GM18508 (cell line): ENCODE results near the gene CUX1.
"Not testable (repeated sequence)": the region's sequence is repeated elsewhere in the genome, so short reads cannot be mapped to it uniquely, and the experiment has no call there.

Experiments
- ATAC-seq: cut with Tn5 transposase; IDR thresholded peaks from one replicate; pipeline ENCODE4 v1.9.1; 2021; ENCODE audit warnings: moderate number of reproducible peaks; ENCODE audit not compliant: insufficient read depth, unreplicated experiment

CUX1 gene

GRCh38 chr7:101964680-101965452 lies 147.4 kb downstream of the CUX1 start:
- no peak for ATAC-seq

GRCh38 chr7:101968720-101969466 lies 151.5 kb downstream of the CUX1 start:
- no peak for ATAC-seq

GRCh38 chr7:101969997-101970585 lies 152.7 kb downstream of the CUX1 start:
- ATAC-seq, result no peak

DNA sequence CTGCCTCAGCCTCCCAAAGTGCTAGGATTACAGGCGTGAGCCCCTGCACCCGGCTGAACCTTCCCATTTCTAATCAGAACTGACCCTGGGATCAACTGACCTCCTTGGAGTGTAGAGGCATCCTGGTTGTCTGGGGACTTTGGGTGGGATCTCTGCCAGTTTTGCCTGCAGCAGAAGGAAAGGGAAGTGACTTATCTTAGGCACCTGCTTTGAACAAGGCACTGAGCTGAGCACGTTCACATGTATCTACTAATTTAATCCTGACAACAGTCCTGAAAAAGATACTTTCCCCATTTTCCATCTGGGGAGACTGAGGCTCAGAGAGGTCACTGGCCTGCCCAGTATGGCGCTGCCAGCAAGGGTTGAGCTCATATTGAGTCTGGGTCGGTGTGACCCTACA lies 153.4 kb downstream of the CUX1 start:
- ATAC-seq, result no peak

DNA sequence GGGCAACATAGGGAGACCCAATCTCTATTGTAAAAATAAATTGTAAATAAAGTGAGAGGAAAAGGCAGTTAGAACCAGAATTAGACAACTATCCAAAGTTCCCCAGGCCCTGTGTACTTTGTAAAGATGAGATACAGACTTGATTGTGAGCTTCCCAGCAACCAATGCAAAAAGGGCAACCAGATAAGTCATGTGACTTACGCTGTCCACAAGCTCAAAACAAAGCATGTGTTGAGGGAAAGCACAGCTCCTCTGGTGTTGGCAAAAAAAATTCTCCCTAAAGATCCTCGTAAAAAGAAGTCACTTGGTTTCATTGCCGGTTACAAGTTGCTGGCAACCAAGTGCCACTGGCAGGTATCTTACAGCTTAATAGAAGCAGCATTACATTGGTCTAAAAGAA lies 154.0 kb downstream of the CUX1 start:
- ATAC-seq, result no peak

DNA sequence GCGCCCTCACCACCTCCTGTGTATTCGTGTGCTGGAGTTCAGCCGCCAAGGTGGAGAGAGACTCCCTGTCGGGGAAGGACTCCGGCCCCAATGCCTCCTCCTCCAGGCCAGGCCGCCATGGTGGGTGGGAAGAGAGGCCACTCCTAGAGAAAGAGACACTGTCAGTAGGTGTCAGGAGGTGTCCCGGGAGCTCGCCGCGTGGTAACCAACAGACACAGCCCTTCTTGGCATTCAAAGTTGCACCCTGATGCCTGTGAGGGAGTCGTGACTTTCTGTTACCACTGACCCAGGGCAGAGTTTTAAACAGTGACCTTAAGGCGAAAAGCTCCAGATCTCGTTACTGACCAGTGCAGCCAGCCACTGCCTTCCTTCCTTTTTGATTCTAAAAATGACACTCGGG lies 155.2 kb downstream of the CUX1 start:
- no peak for ATAC-seq

DNA sequence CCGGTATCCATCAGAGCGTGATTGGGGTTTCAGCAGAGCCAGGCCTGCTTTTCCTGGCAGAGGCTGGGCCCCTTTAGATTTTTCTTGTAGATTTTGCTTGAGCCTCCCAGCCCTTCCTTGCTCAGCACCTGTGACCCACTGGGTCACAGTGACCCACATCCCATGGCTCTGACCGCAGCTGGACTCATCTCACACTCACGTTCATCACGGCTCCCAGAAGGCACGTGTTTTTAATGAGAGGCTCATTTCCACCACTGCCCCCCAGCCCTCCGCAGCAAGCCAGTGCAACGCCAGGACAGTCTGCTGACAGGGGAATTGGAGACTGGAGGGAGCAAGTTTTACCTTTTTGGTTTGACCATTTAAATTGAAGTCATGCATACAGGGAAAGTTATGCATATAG lies 155.7 kb downstream of the CUX1 start:
- ATAC-seq, result no peak

- ATAC-seq, result no peak
These were observed 157.0 kb downstream of the CUX1 start for GRCh38 chr7:101974393-101974792.

DNA sequence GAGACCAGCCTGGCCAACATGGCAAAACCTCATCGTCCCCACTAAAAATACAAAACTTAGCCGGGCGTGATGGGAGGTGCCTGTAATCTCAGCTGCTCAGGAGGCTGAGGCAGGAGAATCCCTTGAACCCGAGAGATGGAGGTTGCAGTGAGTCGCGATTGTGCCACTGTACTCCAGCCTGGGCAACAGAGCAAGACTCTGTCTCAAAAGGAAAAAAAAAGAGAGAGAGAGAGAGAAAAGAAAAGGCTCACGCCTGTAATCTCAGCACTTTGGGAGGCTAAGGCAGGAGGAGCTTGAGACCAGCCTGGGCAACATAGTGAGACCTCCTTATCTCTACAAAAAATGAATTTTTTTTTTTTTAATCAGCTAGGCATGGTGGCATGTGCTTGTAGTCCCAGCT lies 157.6 kb downstream of the CUX1 start:
- no peak for ATAC-seq

DNA sequence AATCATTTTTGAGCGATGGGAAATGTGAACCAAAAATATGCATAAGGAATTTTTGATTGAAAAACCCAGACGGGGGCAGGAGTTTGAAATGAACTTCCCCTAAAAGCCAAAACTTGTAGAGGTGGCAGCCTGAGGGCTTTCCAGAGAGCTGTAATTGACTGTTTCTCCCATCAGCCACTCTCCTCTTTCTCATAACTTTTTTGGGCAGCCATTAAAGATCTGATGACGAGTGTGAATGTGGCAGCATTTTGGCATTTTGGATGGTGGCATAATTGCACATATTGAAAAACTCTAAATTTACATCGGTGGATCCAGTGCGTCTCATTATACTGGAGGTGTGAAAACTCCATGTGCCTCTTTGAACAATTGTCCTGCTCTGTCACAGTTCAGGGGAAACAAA lies 159.0 kb downstream of the CUX1 start:
- ATAC-seq, result no peak

DNA sequence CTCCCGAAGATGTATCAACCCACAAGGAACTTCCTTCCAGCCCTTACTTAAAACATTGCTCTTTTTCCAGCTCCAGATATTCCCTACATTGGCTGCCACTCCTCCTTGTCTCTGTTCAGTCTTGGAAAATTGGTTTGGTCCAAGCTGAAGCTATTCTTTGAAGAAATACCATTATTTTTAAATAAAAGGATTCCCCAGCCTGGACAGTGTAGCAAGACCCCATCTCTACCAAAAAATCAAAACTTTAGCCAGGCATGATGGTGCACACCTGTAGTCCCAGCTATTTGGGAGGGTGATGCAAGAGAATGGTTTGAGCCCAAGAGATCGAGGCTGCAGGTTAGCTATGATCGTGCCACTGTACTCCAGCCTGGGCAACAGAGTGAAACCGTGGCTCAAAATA lies 159.8 kb downstream of the CUX1 start:
- ATAC-seq, result no peak

GRCh38 chr7:101978683-101979082 lies 161.3 kb downstream of the CUX1 start:
- no peak for ATAC-seq

DNA sequence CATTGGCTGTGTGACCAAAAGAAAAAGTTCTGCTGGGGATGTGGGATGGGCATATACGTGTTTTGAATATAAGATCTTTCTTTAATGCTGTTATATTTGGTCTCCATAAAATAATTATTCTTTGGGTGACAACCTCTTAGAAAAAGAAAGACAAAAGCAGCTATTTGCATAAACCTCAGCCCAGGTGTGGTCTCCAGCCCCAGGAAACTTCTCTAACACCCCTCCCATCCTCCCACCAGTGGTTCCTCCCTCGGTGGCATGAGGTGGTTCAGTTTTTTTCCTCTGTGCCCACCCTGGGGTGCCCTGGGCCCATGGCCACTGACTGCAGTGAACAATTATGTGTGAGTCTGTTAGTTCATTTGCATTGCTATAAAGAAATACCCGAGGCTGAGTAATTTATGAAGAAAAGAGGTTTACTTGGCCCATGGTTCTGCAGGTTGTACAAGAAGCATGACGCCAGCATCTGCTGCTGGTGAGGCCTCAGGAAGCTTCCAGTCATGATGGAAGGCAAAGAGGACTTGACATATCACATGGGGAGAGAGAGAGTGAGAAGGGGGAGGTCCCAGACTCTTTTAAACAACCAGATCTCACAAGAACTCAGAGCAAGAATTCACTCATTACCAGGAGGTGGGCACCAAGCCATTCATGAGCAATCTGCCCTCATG lies 165.9 kb downstream of the CUX1 start:
- ATAC-seq, result no peak

DNA sequence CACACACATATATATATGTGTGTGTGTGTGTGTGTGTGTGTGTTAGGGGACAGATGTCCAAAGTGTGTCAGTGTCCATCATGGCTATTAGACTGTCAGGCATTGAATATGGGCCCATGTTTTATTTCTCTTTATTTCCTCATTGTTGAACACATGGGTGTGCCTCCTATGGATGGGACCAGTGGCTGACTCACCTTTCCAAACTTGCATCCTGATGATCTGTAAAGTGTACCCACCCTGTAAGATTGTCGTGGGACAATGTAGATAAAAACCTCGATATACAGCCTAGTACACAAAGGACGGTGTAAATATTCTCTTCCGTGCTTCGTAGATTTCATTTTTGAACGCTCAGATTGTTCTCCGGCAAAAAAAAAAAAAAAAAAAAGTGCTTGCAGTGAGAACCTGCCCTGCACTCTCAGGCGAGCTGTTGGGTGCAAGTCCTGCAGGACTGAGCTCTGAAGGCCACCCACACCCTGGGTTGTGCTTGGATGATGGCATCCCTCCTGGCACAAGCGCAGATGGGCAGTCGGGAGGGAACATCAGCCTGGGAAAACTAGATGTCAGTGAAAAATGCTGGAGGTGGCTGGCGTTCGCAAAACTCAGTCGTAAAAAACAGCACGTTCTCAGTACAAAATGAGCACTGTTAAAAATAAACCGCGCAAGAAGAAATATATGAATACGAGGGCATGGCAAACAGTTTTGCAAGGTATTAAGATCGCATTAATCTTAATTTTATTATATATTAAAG lies 166.9 kb downstream of the CUX1 start:
- ATAC-seq, result no peak

DNA sequence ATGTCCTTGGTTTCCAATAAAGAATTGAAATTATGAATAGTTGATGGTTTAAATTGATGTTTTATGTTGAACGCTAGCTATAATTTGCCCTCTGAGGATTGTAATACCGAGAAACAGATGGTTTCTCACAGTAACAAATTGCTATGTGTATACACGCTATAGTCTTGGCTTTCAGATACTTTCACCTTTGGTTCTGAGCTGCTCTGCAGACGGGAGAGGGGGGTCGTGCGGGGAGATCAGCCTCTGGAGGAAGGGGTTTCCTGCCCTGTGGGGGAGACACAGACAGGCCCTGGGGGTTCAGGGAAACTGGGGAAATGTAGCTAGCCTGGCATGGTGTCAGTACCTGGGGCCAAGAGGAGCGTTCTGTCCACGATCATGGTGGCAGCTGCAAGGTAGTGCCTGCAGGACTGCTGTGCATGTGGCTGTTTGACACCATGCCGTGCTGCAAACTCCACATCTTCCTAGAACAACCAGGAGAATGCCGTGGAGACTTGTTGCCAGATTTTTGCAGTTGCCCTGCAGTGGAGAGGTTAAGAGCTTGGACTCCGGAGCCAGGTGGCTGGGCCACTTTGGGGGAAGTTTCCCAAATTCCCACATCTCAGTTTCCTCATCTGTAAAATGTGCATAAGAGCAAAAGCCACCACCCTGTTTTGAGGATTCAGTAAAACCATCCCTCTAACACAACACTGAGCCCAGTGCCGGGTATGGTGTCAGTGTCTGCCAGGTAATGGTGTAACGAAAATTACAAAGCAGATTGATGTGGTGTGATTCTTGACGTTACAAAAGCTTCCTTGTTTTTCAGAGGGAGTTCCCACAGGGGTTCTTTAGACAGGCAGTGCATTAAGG lies 167.9 kb downstream of the CUX1 start:
- no peak for ATAC-seq

DNA sequence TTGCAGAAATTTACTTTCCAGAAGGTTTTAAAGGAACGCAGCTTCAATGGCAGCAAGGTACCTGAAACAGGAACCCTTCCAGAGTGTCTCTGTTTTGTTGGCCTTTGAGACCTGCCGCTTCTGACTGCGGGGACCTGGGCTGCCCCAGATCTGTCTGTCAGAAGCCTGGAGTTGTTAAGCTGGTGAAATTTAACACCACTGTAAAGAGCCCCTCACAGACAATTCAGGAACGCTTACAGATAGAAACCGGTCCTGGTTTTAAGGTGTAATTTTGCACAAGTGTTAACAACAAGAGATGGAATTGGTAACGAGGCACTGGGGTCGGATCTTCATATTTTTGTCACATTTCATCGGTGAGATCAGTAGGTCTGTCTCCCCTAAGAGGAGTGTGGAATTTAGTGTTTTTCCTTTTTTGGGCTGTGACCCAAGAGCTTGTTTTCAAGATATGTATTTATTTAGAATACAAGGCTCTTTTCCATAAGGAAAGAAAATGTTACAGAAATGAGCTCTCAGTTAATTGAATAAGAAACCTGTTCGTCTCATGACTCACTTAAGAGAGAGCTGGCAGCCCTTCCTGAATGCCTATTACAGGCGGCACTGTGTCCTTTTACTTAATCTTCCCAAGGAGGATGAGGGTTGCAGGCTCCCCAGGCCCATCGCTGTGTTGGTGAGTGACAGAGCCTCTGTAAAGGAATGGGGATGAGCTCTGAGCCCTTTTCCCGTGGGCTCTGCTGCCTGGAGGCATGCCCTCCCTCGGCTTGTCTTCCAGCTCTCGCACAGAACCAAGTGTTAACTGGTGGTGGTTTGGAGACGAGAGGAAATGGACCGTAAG lies 168.7 kb downstream of the CUX1 start:
- no peak for ATAC-seq

DNA sequence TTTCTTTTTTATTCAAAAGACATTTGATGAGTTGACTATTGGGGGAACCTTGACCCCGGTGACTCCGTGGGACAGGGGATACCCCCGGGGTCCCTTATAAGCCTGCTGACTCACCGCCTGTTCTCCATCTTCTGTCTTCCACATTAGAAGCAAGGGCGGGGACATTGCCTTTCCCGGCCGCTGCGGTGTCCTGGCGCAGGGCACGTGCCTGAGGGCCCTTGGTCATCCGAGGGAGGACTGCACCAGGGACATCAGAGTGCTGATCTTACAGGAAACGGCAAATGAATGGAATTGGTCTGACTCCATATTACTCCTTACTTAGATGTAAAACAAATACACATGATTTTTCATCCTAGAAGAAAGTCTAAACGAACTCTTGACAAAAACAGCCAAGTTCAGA lies 170.1 kb downstream of the CUX1 start:
- no peak for ATAC-seq

DNA sequence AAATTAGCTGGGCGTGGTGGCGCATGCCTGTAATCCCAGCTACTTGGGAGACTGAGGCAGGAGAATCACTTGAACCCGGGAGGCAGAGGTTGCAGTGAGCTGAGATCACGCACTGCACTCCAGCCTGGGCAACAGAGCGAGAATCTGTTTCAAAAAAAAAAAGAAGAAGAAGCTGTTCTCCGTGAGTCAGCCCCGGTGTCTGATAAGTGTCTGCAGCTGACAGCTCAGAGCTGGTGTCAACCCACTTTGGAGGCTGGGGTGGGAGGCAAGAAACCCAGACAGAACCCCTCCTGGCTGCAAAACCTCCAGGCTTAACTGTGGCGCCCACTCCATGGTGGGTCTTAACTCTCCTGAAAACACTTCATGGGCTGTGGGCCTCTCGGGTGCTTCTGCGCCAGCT lies 170.6 kb downstream of the CUX1 start:
- not testable (repeated sequence) for ATAC-seq

DNA sequence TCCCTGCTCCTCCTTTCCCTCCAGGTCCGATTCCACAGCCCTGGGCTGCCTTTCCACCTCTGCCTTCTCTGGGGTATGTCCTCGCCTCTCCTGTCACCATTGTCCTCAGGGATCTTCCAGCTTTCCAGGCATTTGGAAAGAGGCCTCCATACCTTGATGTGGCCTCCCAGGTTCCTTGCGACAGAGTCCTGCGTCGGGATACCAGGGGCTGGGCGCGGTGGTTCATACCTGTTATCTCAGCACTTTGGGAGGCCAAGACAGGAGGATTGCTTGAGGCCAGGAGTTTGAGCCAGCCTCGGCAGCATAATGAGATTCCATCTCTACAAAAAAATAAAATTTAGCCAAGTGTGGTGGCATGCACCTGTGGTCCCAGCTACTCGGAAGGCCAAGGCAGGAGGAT lies 171.1 kb downstream of the CUX1 start:
- ATAC-seq, result no peak
